ENCODE results near the gene RIC8B.
"Not testable (repeated sequence)": the region's sequence is repeated elsewhere in the genome, so short reads cannot be mapped to it uniquely, and the experiment has no call there.

The RIC8B gene

GRCh38 chr12:106921976-106922375, 147.5 kb downstream of the RIC8B start:
- H2BK12ac ChIP-seq (ENCODE audit: low read length); H3K14ac ChIP-seq (ENCODE audit: low read length); H2BK120ac ChIP-seq (ENCODE audit: low read depth, low read length); H3K9me3 ChIP-seq (replicated peaks in 1 of 2; ENCODE audit: control insufficient read depth in 2 of 2, insufficient read depth in 1 of 2, low read depth in 1 of 2, low read length in 2 of 2); H3K4me3 ChIP-seq (ENCODE audit: low read length in 2 of 2); H4K8ac ChIP-seq (ENCODE audit: low read depth, low read length); H3K36me3 ChIP-seq (replicated peaks in 1 of 2; ENCODE audit: control insufficient read depth in 2 of 2, insufficient read depth in 2 of 2, low read length in 2 of 2); H3K79me1 ChIP-seq (ENCODE audit: low read depth, low read length); H2BK5ac ChIP-seq (ENCODE audit: low read length); H2AFZ ChIP-seq (ENCODE audit: low read length); H3K27ac ChIP-seq (replicated peaks; ENCODE audit: low read length); H3K27me3 ChIP-seq (ENCODE audit: control insufficient read depth in 3 of 3, insufficient read depth in 3 of 3, low read depth in 1 of 3, low read length in 3 of 3); H3K9ac ChIP-seq (ENCODE audit: low read depth, low read length, poor library complexity); DNase-seq (ENCODE audit: low spot score); H3K4ac ChIP-seq (ENCODE audit: low read length); H2BK15ac ChIP-seq (ENCODE audit: low read length); H3K23ac ChIP-seq (ENCODE audit: low read depth, low read length, poor library complexity); H3K18ac ChIP-seq (ENCODE audit: low read length); H3K4me2 ChIP-seq (ENCODE audit: insufficient read depth, low read length, poor library complexity, severe bottlenecking); H2AK5ac ChIP-seq (ENCODE audit: low read depth, low read length); H4K91ac ChIP-seq (ENCODE audit: low read depth, low read length, poor library complexity): not testable (repeated sequence)
- WGBS, 2 donors (ENCODE audit: extremely low coverage in 2 of 2, insufficient read length in 2 of 2, insufficient replicate concordance in 1 of 2) = no CpG with 5 or more reads among the region's 2 CpGs
- H3K4me1 ChIP-seq (ENCODE audit: control insufficient read depth in 2 of 2, insufficient read depth in 1 of 2, low read depth in 1 of 2, low read length in 2 of 2) = peaks cover 4 to 12% of the 10 kb centered on the region in 2 donors

- not testable (repeated sequence) for H2BK15ac ChIP-seq (ENCODE audit: low read length); H3K36me3 ChIP-seq (replicated peaks in 1 of 2; ENCODE audit: control insufficient read depth in 2 of 2, insufficient read depth in 2 of 2, low read length in 2 of 2); H3K27ac ChIP-seq (replicated peaks; ENCODE audit: low read length); H4K91ac ChIP-seq (ENCODE audit: low read depth, low read length, poor library complexity); H3K4me1 ChIP-seq (ENCODE audit: control insufficient read depth in 2 of 2, insufficient read depth in 1 of 2, low read depth in 1 of 2, low read length in 2 of 2); H3K27me3 ChIP-seq (ENCODE audit: control insufficient read depth in 3 of 3, insufficient read depth in 3 of 3, low read depth in 1 of 3, low read length in 3 of 3); H3K23ac ChIP-seq (ENCODE audit: low read depth, low read length, poor library complexity); H2AFZ ChIP-seq (ENCODE audit: low read length); H3K18ac ChIP-seq (ENCODE audit: low read length); H2BK5ac ChIP-seq (ENCODE audit: low read length); DNase-seq (ENCODE audit: low spot score); H3K9ac ChIP-seq (ENCODE audit: low read depth, low read length, poor library complexity); H3K79me1 ChIP-seq (ENCODE audit: low read depth, low read length); H3K14ac ChIP-seq (ENCODE audit: low read length); H2BK120ac ChIP-seq (ENCODE audit: low read depth, low read length); H2AK5ac ChIP-seq (ENCODE audit: low read depth, low read length); H4K8ac ChIP-seq (ENCODE audit: low read depth, low read length); H3K9me3 ChIP-seq (replicated peaks in 1 of 2; ENCODE audit: control insufficient read depth in 2 of 2, insufficient read depth in 1 of 2, low read depth in 1 of 2, low read length in 2 of 2); H3K4ac ChIP-seq (ENCODE audit: low read length); H2BK12ac ChIP-seq (ENCODE audit: low read length); H3K4me3 ChIP-seq (ENCODE audit: low read length in 2 of 2); H3K4me2 ChIP-seq (ENCODE audit: insufficient read depth, low read length, poor library complexity, severe bottlenecking)
- no CpG with 5 or more reads among the region's 2 CpGs for WGBS, 2 donors (ENCODE audit: extremely low coverage in 2 of 2, insufficient read length in 2 of 2, insufficient replicate concordance in 1 of 2)
These were observed 149.1 kb downstream of the RIC8B start for GRCh38 chr12:106923594-106923993.

GRCh38 chr12:106924268-106924861, 149.9 kb downstream of the RIC8B start:
- H3K4me1 ChIP-seq (ENCODE audit: control insufficient read depth in 2 of 2, insufficient read depth in 1 of 2, low read depth in 1 of 2, low read length in 2 of 2) = peaks cover 0 to 2% of the 10 kb centered on the region in 2 donors
- no peak overlapping the region for H2BK15ac ChIP-seq (ENCODE audit: low read length)
- H3K4ac ChIP-seq (ENCODE audit: low read length) = no peak overlapping the region
- no peaks in the 10 kb centered on the region for H3K79me1 ChIP-seq (ENCODE audit: low read depth, low read length)
- H3K36me3 ChIP-seq (replicated peaks in 1 of 2; ENCODE audit: control insufficient read depth in 2 of 2, insufficient read depth in 2 of 2, low read length in 2 of 2) = no peaks in the 10 kb centered on the region
- no peak overlapping the region for H3K4me3 ChIP-seq (ENCODE audit: low read length in 2 of 2)
- peaks cover 0 to 9% of the 10 kb centered on the region in 2 donors for H3K9me3 ChIP-seq (replicated peaks in 1 of 2; ENCODE audit: control insufficient read depth in 2 of 2, insufficient read depth in 1 of 2, low read depth in 1 of 2, low read length in 2 of 2)
- H2BK5ac ChIP-seq (ENCODE audit: low read length) = no peak overlapping the region
- no peak overlapping the region for H3K9ac ChIP-seq (ENCODE audit: low read depth, low read length, poor library complexity)
- H2BK120ac ChIP-seq (ENCODE audit: low read depth, low read length) = no peak overlapping the region
- no peak overlapping the region for H2AFZ ChIP-seq (ENCODE audit: low read length)
- no peak overlapping the region for H3K23ac ChIP-seq (ENCODE audit: low read depth, low read length, poor library complexity)
- peaks cover 0 to 5% (median 0%) of the 10 kb centered on the region in 3 experiments for H3K27me3 ChIP-seq (ENCODE audit: control insufficient read depth in 3 of 3, insufficient read depth in 3 of 3, low read depth in 1 of 3, low read length in 3 of 3)
- WGBS, 2 donors (ENCODE audit: extremely low coverage in 2 of 2, insufficient read length in 2 of 2, insufficient replicate concordance in 1 of 2) = no CpG with 5 or more reads among the region's 3 CpGs
- no peak overlapping the region for H2BK12ac ChIP-seq (ENCODE audit: low read length)
- no peak overlapping the region for H4K8ac ChIP-seq (ENCODE audit: low read depth, low read length)
- no peak overlapping the region for H3K4me2 ChIP-seq (ENCODE audit: insufficient read depth, low read length, poor library complexity, severe bottlenecking)
- no peak overlapping the region for H2AK5ac ChIP-seq (ENCODE audit: low read depth, low read length)
- no peak overlapping the region for H3K18ac ChIP-seq (ENCODE audit: low read length)
- H3K14ac ChIP-seq (ENCODE audit: low read length) = no peak overlapping the region
- H4K91ac ChIP-seq (ENCODE audit: low read depth, low read length, poor library complexity) = no peak overlapping the region
- DNase-seq (ENCODE audit: low spot score) = no peak
- no peak overlapping the region for H3K27ac ChIP-seq (replicated peaks; ENCODE audit: low read length)

GRCh38 chr12:106926657-106927056, 152.2 kb downstream of the RIC8B start:
- Histone ChIP-seq H3K9me3 (replicated peaks in 1 of 2; ENCODE audit: control insufficient read depth in 2 of 2, insufficient read depth in 1 of 2, low read depth in 1 of 2, low read length in 2 of 2) (peaks cover under 1 to 9% of the 10 kb centered on the region in 2 donors), H3K18ac (ENCODE audit: low read length) (no peak overlapping the region), H2AK5ac (ENCODE audit: low read depth, low read length) (no peak overlapping the region), H3K4me1 (ENCODE audit: control insufficient read depth in 2 of 2, insufficient read depth in 1 of 2, low read depth in 1 of 2, low read length in 2 of 2) (no peaks in the 10 kb centered on the region), H3K36me3 (replicated peaks in 1 of 2; ENCODE audit: control insufficient read depth in 2 of 2, insufficient read depth in 2 of 2, low read length in 2 of 2) (peaks cover 0 to under 1% of the 10 kb centered on the region in 2 donors), H3K14ac (ENCODE audit: low read length) (no peak overlapping the region), H2AFZ (ENCODE audit: low read length) (no peak overlapping the region), H2BK120ac (ENCODE audit: low read depth, low read length) (no peak overlapping the region), H3K4me2 (ENCODE audit: insufficient read depth, low read length, poor library complexity, severe bottlenecking) (no peak overlapping the region), H3K27me3 (ENCODE audit: control insufficient read depth in 3 of 3, insufficient read depth in 3 of 3, low read depth in 1 of 3, low read length in 3 of 3) (no peaks in the 10 kb centered on the region), H3K4ac (ENCODE audit: low read length) (no peak overlapping the region), H3K79me1 (ENCODE audit: low read depth, low read length) (no peaks in the 10 kb centered on the region), H3K9ac (ENCODE audit: low read depth, low read length, poor library complexity) (no peak overlapping the region), H3K23ac (ENCODE audit: low read depth, low read length, poor library complexity) (no peak overlapping the region), H2BK5ac (ENCODE audit: low read length) (no peak overlapping the region), H4K8ac (ENCODE audit: low read depth, low read length) (no peak overlapping the region), H2BK15ac (ENCODE audit: low read length) (no peak overlapping the region), H4K91ac (ENCODE audit: low read depth, low read length, poor library complexity) (no peak overlapping the region), H2BK12ac (ENCODE audit: low read length) (no peak overlapping the region), H3K4me3 (ENCODE audit: low read length in 2 of 2) (no peak overlapping the region), H3K27ac (replicated peaks; ENCODE audit: low read length) (no peak overlapping the region)
- WGBS, 2 donors (ENCODE audit: extremely low coverage in 2 of 2, insufficient read length in 2 of 2, insufficient replicate concordance in 1 of 2) = no CpG with 5 or more reads among the region's 1 CpG
- DNase-seq (ENCODE audit: low spot score) = no peak
